Measurements from ENCODE around the gene CPE.
"Not testable (repeated sequence)": the region's sequence is repeated elsewhere in the genome, so short reads cannot be mapped to it uniquely, and the experiment has no call there.

CPE gene

GRCh38 chr4:165472943-165473676 is 94.3 kb downstream of the CPE start:
- no peak for DNase-seq

- no peak for DNase-seq
Observed at GRCh38 chr4:165474784-165475705, 96.2 kb downstream of the CPE start.

- no peak for DNase-seq
Observed at GRCh38 chr4:165475706-165476070, 96.9 kb downstream of the CPE start.

- no peak for DNase-seq
Observed at GRCh38 chr4:165476214-165477098, 97.6 kb downstream of the CPE start.

- no peak for DNase-seq
Observed at GRCh38 chr4:165477799-165478198, 99.0 kb downstream of the CPE start.

- DNase-seq = no peak
Observed at GRCh38 chr4:165478260-165478659, 99.5 kb downstream of the CPE start.

- no peak for DNase-seq
Observed at GRCh38 chr4:165481053-165481835, 102.4 kb downstream of the CPE start.

- no peak for DNase-seq
Observed at GRCh38 chr4:165489786-165490185, 111.0 kb downstream of the CPE start.

- DNase-seq = not testable (repeated sequence)
Observed at GRCh38 chr4:165492583-165492982, 113.8 kb downstream of the CPE start.

- peak; percentile 79 for DNase-seq
Observed at GRCh38 chr4:165493359-165493758, 114.6 kb downstream of the CPE start.

GRCh38 chr4:165502916-165503907 is 124.4 kb downstream of the CPE start:
- DNase-seq = no peak

- DNase-seq = no peak
Observed at GRCh38 chr4:165504184-165504583, 125.4 kb downstream of the CPE start.

- no peak for DNase-seq
Observed at GRCh38 chr4:165505958-165506837, 127.4 kb downstream of the CPE start.

- no peak for DNase-seq
Observed at GRCh38 chr4:165506849-165507248, 128.0 kb downstream of the CPE start.

- no peak for DNase-seq
Observed at GRCh38 chr4:165507381-165507780, 128.6 kb downstream of the CPE start.

GRCh38 chr4:165508372-165509120 is 129.7 kb downstream of the CPE start:
- no peak for DNase-seq

- DNase-seq = no peak
Observed at GRCh38 chr4:165512424-165512823, 133.6 kb downstream of the CPE start.

- no peak for DNase-seq
Observed at GRCh38 chr4:165514739-165515138, 135.9 kb downstream of the CPE start.

- DNase-seq = no peak
Observed at GRCh38 chr4:165515201-165515600, 136.4 kb downstream of the CPE start.
